ENCODE measurements around the gene ESPNL.

ESPNL gene

GRCh38 chr2:238098901-238099713, 1.0 kb upstream of the ESPNL start:
- DNase-seq: no peak
- no peak for TF ChIP-seq GATA1 (IDR thresholded peaks at IDR 0.05; ENCODE audit: low read depth, low read length)
- no peak for TF ChIP-seq POLR2A (IDR thresholded peaks at IDR 0.05; ENCODE audit: low read length)

- no peak for DNase-seq
- TF ChIP-seq POLR2A (IDR thresholded peaks at IDR 0.05; ENCODE audit: low read length) (no peak), GATA1 (IDR thresholded peaks at IDR 0.05; ENCODE audit: low read depth, low read length) (no peak)
Measured at GRCh38 chr2:238099714-238100048, 459 bp upstream of the ESPNL start.

GRCh38 chr2:238100821-238101771, 956 bp downstream of the ESPNL start:
- no peak for DNase-seq
- no peak for TF ChIP-seq GATA1 (IDR thresholded peaks at IDR 0.05; ENCODE audit: low read depth, low read length)
- no peak for TF ChIP-seq POLR2A (IDR thresholded peaks at IDR 0.05; ENCODE audit: low read length)

DNA sequence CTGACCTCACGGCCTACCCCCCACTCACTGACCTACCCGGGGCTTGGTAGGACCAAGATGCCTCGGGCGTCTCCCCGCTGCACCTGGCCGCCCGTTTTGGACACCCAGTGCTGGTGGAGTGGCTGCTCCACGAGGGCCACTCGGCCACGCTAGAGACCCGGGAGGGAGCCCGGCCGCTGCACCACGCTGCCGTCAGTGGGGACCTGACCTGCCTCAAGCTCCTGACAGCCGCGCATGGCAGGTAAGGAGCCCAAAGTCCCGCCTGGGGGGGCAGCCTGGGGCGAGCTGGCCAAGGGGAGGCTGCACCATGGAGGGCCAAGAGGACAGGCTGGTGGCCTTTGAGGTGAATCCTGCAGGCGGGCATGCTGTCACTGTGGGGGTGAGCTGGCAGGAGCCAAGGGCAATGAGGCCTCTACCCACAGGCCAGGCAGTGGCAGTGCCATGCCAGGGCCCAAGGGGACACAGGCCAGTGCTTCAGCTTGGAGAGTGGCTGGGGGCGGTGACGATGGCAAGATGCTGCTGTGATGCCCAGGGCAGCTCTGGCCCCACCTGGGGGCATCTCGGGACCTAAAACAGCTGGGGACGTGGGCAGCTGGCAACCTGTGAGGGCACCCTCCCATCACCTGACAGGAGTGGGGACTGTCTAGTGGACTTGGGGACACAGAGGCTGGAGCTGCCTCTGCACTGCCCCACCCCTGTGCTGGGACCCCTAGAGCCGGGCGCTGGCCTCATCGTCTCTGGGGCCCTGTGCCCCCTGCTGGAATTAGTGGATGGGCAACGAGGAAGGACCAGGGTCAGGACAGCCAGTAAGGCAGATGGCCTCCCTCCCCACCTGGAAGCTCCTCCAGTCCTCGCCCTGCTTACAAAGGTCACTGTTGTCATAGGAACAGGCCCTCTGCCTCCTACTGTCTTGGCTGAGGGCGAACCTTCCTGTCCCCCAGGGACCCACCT, 2.0 kb downstream of the ESPNL start:
- no peak for TF ChIP-seq POLR2A (IDR thresholded peaks at IDR 0.05; ENCODE audit: low read length)
- TF ChIP-seq GATA1 (IDR thresholded peaks at IDR 0.05; ENCODE audit: low read depth, low read length): no peak
- DNase-seq: no peak

DNA sequence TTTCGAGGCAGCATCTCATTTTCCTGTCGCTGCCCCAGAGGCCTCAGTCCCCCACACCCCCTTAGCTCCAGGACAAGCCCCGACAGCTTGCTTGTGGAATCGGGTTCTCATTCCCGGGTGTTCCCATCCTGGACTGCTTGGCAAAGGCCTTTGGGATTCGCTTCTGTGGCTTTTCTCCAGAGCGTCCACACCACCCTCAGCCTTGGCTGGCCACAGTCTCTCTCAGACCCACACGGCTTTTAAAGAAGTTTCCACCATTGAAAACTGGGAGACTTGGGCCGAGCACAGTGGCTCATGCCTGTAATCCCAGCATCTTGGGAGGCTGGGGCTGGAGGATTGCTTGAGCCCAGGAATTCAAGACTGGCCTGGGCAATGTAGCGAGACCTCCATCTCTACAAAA, 2.7 kb downstream of the ESPNL start:
- no peak for DNase-seq
- no peak for TF ChIP-seq GATA1 (IDR thresholded peaks at IDR 0.05; ENCODE audit: low read depth, low read length)
- TF ChIP-seq POLR2A (IDR thresholded peaks at IDR 0.05; ENCODE audit: low read length): no peak

DNA sequence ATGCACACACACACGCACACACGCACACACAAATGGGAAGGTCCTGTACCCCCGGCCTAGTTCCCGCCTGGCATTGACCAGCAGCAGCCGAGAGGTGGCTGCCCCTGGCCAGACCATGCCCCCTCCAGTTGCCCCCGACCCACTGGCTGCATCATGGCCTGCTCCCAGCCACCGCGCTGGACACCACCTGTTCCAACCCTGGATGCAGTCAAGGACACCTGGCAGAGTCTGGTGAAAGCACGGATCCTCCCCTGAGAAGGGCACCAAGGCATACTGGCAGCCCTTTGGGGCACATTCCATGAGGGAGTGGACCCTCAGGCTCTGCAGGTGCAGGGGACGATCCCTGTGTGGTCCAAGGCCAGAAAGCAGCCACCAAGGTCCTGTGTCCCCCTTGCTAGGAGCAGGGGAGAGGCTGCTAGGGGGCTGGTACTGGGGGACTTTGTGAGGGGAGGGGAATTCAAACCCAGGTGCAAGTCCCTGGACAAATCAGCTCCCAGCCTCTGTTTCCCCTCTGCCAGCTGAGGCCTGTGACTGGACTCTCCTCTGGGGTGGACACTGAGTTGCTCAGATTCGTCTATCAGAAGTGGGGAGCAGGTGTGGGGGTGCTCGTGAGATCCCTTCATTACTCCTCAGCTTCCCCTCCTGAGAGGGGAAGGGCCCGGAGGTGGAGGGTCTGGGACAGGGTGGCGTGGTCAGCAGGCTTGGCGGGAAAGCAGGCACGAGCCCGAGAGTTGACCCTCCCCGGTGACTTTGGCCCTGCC, 3.5 kb downstream of the ESPNL start:
- no peak for TF ChIP-seq POLR2A (IDR thresholded peaks at IDR 0.05; ENCODE audit: low read length)
- no peak for TF ChIP-seq GATA1 (IDR thresholded peaks at IDR 0.05; ENCODE audit: low read depth, low read length)
- DNase-seq: no peak

DNA sequence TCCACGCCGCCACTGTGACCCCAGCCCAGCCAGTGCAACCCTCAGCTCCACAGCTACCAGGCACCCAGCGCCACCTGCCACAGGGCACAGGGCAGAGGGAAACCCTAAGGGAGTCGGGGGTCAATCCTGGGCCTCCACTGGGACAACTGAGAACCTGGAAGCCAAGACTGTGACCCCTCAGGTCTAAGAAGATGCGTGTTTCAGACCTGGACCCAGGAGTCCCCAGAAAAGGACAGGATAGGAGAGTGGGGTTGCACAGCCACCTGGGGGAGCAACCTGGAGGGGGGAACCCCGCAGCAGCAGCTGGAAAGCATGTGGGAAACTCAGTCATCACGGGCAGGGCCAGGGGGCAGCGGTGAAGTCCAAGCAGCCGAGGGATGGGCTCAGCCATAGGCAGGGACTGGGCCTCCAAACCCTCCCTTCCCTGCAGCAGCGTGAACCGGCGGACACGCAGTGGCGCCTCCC, 4.1 kb downstream of the ESPNL start:
- no peak for DNase-seq
- no peak for TF ChIP-seq POLR2A (IDR thresholded peaks at IDR 0.05; ENCODE audit: low read length)
- no peak for TF ChIP-seq GATA1 (IDR thresholded peaks at IDR 0.05; ENCODE audit: low read depth, low read length)

DNA sequence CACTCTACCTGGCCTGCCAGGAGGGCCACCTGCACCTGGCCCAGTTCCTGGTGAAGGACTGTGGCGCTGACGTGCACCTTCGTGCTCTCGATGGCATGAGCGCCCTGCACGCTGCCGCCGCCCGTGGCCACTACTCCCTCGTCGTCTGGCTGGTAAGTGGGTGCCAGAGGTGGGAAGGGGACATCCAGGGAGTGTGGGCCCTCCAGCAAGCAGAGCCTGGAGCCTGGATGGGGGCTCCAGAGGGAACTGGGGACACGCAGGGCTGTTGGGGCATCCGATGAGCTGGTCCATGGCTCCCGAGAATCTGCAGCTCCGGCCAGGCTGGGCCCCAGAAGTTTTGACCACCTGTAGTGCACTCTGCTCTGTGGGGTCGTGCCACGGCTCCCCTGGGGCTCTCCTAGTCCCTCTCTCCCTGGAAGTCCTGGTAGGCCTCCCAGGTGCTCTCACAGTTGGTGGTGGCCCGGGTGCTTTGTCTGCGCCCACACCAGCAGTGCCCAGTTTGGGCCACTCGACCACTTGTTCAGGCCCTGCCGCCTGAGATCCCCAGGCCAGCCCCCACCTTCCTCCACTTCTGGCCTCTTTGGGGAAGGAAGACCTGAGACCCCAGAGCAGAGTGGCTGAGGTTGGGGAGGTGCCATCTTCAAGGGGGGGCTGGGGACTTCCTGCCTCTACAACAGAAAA, 4.7 kb downstream of the ESPNL start:
- TF ChIP-seq POLR2A (IDR thresholded peaks at IDR 0.05; ENCODE audit: low read length): no peak
- TF ChIP-seq GATA1 (IDR thresholded peaks at IDR 0.05; ENCODE audit: low read depth, low read length): no peak
- no peak for DNase-seq

DNA sequence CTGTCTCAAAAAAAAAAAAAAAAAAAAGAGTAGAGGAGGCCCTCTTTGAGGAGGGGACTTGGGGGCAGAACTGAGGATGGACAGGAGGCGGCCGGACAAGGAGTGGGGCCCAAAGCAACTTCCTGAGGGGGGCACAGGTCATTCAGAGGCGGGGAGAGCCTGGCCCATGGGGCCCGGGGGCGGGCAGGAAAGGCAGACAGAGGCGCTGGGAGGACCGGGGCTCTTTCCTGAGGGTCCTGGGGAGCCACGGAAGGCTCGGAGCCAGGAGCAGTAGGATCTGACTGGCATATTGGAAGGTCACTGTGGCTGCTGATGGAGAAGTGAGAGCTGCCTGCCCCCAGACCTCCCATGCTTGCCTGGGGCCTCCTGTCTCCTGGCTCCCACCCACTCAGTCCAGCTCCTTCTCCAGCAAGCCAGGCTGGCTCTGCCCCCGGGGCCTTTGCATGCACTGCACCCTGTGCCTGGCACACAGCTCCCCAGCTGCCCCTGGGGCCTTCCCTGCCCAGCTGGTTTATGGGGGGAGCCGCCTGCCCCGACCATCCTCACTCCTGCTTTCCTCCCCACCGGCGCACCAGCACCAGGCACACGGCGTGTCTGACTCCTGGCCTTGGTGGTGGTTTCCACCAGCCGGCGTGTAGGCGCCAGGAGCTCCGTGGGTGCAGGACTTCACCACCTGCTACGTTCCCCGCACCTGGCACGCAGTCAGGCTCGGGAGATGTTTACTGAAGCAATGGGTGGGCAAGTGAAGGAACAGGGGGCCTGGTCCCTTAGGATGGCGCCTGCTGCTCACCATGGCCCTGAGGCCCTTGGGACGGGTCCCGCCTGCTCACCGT, 5.6 kb downstream of the ESPNL start:
- no peak for DNase-seq
- no peak for TF ChIP-seq GATA1 (IDR thresholded peaks at IDR 0.05; ENCODE audit: low read depth, low read length)
- no peak for TF ChIP-seq POLR2A (IDR thresholded peaks at IDR 0.05; ENCODE audit: low read length)

DNA sequence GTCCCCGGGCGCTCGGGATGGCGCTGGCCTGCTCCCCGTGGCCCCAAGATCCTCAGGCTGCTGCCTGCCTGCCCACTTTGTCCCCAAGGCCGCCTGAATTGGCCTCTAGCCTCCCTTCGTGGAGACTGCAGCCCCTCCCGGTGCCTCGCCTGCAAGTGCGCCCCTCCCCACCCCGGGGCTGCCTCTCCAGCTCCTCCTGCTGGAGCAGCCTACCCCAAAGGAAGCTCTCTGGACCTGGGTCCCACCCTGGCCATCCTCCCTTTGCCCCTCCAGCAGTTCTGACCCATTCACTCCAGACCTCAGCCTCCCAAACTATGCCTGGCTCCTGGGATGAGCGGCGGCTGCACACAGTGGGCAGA, 6.2 kb downstream of the ESPNL start:
- DNase-seq: no peak
- TF ChIP-seq GATA1 (IDR thresholded peaks at IDR 0.05; ENCODE audit: low read depth, low read length): no peak
- TF ChIP-seq POLR2A (IDR thresholded peaks at IDR 0.05; ENCODE audit: low read length): no peak

DNA sequence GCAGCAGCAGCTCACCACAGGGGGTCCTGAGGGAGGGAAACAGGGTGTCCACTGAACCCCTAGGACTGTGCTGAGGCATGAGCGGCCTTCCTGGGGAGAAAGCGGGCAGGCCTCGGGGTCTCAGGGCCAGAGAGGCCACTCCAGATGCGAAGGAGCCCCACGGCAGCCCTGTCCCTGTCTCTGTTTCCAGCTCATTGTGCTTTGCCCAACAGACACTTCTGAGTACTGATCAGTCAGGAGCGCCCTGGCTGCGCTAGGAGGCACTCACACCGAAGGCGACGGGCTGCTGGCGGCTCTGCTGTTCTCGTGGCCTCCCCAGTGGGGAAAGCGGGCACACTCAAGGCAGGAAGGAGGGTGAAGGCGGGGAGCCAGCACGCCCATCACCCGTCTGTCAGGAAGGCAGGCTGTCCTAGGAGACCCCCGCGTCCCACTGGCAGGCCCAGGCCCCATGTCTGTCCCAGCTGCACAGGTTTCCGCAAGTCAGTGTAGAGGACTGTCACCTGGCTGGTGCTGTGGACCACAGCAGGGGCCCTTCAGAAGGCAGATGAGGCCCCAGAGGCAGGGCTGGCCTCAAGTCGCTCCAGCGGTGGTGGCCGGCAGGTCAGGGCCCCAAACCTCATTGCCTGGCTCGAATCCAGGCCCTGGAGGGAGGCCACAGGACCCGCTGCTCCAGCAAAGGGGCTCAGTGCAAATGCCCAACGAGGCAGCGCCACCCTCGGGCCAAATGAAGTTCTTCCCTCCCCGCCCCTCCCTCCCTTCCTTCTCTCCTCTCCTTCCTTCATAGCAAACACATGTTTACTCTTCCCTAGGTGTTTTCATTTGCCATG, 6.8 kb downstream of the ESPNL start:
- DNase-seq: peak; percentile 37 to 44
- TF ChIP-seq GATA1 (IDR thresholded peaks at IDR 0.05; ENCODE audit: low read depth, low read length): no peak
- TF ChIP-seq POLR2A (IDR thresholded peaks at IDR 0.05; ENCODE audit: low read length): no peak
